Muscle of back (tissue), 11 donors: ENCODE measurements around the gene PLAGL2. TPM values are rescaled to one million over a fixed set of nuclear protein-coding genes. Genes with fewer than 3 reads are reported as not detected.

Experiments used
- DNase-seq, 3 donors: peaks; one replicate each; pipeline versions ENCODE4 v3.0.0 to v3.0.0-alpha.2; 2013
- polyA plus RNA-seq, 10 donors: library from polyadenylated mRNA; unstranded; fragments of 120-200 nt; gene quantifications; one replicate each; pipeline ENCODE4 v1.2.1, GENCODE V29; 2013; ENCODE audit not compliant: insufficient read length in 10 of 10

Gene PLAGL2
- polyA plus RNA-seq, 10 donors = 10.6 to 15.5 (median 12.4) TPM

- DNase-seq = no peak
Observed at GRCh38 chr20:32232326-32232886, 24.9 kb upstream of the PLAGL2 start.

- peak in 1 of 3 donors; percentile 7 for DNase-seq
Observed at GRCh38 chr20:32231847-32232246, 24.3 kb upstream of the PLAGL2 start.

- DNase-seq = no peak
Observed at GRCh38 chr20:32231245-32231644, 23.7 kb upstream of the PLAGL2 start.

- DNase-seq = no peak
Observed at GRCh38 chr20:32230707-32231106, 23.2 kb upstream of the PLAGL2 start.

- DNase-seq = no peak
Observed at GRCh38 chr20:32229251-32229747, 21.8 kb upstream of the PLAGL2 start.

- DNase-seq = no peak
Observed at GRCh38 chr20:32227744-32228688, 20.5 kb upstream of the PLAGL2 start.

GRCh38 chr20:32227306-32227705 is 19.8 kb upstream of the PLAGL2 start:
- DNase-seq = no peak

GRCh38 chr20:32226391-32226790 is 18.8 kb upstream of the PLAGL2 start:
- no peak for DNase-seq

- DNase-seq = no peak
Observed at GRCh38 chr20:32224463-32224862, 16.9 kb upstream of the PLAGL2 start.

GRCh38 chr20:32218156-32218900 is 10.8 kb upstream of the PLAGL2 start:
- no peak for DNase-seq

- no peak for DNase-seq
Observed at GRCh38 chr20:32216179-32217142, 8.9 kb upstream of the PLAGL2 start.

GRCh38 chr20:32215729-32216128 is 8.2 kb upstream of the PLAGL2 start:
- no peak for DNase-seq

- DNase-seq = no peak
Observed at GRCh38 chr20:32215147-32215546, 7.6 kb upstream of the PLAGL2 start.

- DNase-seq = no peak
Observed at GRCh38 chr20:32213870-32214269, 6.3 kb upstream of the PLAGL2 start.

- DNase-seq = no peak
Observed at GRCh38 chr20:32209850-32210605, 2.5 kb upstream of the PLAGL2 start.

- no peak for DNase-seq
Observed at GRCh38 chr20:32208499-32209154, 1.1 kb upstream of the PLAGL2 start.

GRCh38 chr20:32206760-32207625 is 550 bp downstream of the PLAGL2 start:
- no peak for DNase-seq

GRCh38 chr20:32205843-32206759 is 1.4 kb downstream of the PLAGL2 start:
- peak in 2 of 3 donors; percentile 7 to 16 for DNase-seq
